ENCODE measurements around the gene ACER1.

DNA sequence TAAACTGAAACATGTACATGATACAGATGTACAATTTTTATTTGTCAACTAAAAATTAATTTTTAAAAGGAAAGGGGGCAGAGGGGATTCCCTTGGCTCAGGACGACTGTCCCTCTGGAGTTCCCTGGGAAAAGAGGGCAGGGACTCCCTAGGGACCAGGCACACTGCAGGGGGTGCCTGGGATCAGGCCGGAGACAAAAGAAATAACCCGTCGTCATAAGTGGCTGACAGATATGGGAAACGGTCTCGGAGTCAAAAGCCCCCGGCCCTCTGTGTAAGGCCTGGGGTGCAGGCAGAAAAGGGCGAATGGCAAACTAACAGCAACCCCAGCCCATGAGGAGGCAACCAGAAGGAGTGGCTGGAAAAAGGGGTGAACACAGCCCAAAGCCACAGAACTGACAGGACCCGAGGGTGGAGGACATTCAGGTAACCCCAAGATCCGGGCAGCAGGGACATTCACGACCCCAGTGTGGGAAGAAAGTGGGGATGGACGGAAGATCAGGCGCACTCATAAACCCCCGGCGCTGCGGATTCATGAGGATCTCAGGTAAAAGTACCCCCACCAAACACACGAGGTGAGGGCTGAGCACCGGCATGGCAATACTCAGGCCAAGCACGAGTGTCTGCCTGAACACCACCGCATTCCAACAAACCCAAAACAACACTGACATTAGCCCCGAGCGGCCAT lies 60.4 kb downstream of the ACER1 start:
- TF ChIP-seq, protein P1, sequence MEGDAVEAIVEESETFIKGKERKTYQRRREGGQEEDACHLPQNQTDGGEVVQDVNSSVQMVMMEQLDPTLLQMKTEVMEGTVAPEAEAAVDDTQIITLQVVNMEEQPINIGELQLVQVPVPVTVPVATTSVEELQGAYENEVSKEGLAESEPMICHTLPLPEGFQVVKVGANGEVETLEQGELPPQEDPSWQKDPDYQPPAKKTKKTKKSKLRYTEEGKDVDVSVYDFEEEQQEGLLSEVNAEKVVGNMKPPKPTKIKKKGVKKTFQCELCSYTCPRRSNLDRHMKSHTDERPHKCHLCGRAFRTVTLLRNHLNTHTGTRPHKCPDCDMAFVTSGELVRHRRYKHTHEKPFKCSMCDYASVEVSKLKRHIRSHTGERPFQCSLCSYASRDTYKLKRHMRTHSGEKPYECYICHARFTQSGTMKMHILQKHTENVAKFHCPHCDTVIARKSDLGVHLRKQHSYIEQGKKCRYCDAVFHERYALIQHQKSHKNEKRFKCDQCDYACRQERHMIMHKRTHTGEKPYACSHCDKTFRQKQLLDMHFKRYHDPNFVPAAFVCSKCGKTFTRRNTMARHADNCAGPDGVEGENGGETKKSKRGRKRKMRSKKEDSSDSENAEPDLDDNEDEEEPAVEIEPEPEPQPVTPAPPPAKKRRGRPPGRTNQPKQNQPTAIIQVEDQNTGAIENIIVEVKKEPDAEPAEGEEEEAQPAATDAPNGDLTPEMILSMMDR (conservative IDR thresholded peaks at IDR 0.05; ENCODE audit: low read length), result no peak
- TF ChIP-seq EZH2phosphoT487 (IDR thresholded peaks at IDR 0.05; ENCODE audit: borderline replicate concordance), result no peak
